Occipital lobe (tissue), 3 donors: ENCODE results near the gene SINHCAF. TPM values are rescaled to one million over a fixed set of nuclear protein-coding genes. Genes with fewer than 3 reads are reported as not detected.

ENCODE experiments used
- DNase-seq: peaks from one replicate; lab custom pipeline; 2025; lab: John Stamatoyannopoulos, UW
- small RNA-seq: library from RNA; depleted of rRNA; stranded (forward); fragments of <200 nt; gene quantifications from one replicate; pipeline ENCODE3, GENCODE V24; 2014
- total RNA-seq: library from RNA; depleted of rRNA; stranded (reverse); fragments of >200 nt; gene quantifications from one replicate; pipeline ENCODE4 v1.2.3, GENCODE V29; 2014

SINHCAF gene
- total RNA-seq, 1 donor from 2014 or later = 19.3 TPM

- DNase-seq = no peak
Observed at GRCh38 chr12:31234053-31234840, 91.7 kb downstream of the SINHCAF start.

DNA sequence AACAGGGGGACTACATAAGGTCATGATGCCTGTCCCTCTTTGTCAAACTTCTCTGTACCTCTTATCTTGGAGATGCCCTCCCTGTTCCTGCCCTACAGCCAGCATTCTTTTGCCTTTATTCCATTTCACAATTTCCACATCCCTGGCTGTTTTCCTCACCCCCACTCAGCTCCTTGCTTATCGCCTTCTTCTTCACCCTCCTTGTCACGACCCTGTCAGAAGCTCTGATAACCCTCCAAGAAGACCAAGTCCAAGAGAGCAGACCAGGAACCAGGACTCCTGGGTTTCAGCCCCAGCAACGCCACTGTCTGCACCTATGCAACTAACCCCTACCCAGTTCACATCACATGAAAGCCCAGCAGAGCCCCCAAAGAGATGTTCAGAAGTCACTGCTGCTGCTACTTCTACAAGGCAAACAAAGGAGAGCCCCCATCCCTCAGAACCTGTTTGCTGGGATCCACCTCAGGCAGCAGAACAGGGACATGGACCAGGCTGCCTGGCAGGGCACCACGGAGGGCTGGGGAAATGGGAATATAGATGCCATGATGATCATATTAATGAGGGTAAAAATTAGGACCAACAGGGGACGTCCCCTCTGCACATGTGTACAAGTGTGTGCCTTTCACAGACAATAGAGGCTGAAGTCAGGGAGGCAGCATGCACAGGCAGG, 92.8 kb downstream of the SINHCAF start:
- DNase-seq = no peak

DNA sequence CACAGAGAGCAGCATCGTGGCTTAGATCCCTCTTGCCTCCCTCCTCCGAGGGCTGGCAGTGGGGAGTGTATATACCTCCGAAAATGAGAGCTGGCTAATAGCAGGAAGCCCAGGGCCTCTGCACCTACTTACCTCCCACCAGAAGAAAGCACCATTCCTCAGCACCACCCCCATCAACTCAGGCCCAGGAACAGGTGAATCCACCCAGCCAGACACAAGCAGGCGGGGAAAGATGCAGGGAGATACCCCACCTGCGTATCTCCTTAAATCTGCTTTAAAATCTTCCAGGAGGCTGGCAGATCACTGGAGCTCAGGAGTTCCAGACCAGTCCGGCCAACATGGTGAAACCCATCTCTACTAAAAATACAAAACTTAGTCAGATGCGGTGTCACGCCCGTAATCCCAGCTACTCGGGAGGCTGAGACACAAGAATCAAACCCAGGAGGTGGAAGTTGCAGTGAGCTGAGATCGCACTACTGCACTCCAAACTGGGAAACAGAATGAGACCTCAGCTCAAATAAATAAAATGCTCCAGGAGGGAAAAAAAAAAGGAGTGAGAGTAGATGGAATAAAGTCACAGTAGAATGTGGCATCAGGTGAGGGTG, 93.5 kb downstream of the SINHCAF start:
- no peak for DNase-seq

DNA sequence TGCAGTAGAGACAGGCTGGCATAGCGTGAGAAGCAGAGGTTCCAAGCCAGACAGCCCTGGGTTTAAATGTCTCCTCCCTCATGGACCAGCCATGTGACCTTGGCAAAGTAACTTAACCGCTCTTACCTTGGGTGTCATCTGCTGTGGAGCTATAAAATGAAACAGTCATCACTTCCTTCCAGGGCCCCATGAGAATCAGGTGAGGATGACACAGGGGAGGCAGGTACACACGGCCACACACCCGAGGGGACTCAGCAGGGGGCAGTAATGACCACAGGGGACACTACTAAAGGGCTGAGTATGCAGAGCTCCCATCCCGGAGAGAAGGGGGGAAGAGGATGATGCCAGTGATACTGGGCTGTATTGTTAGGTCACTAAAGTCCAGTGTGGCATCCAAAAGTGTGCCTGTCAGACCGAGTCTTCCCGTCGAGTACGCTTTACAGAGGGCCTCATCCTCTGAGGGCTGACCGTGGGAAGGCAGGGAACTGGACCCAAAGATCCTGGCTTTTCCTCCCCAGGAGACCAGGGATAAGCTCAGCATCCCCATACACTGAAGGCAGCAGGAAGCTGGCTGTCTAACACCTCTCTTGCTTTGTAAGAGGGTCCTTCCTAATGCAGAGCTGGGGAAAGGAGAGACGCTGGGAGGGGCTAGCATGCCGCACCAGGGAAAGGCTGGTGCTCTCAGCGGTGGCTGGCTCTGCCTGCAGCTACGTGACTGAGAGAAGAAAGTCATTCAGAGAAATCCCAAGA, 94.2 kb downstream of the SINHCAF start:
- DNase-seq = no peak

Small RNA genes lying within 50 kb of the gene (small RNA-seq; reads per million reads assigned to genes)
- gene AC024940.4 (not detected), gene AC024940.5 (not detected), gene MREGP1 (not detected), gene RF00026 (not detected)
